Left lung (tissue), 10 donors: Measurements from ENCODE around the gene RHBDL2. TPM values are rescaled to one million over a fixed set of nuclear protein-coding genes. Genes with fewer than 3 reads are reported as not detected.

Experiments
- ATAC-seq: fragments of 200-7000 bp; cut with Tn5 transposase; one replicate; pipeline ENCODE4 v1.9.1; 2020; ENCODE audit warnings: moderate library complexity
- DNase-seq, 4 donors: peaks; one replicate each; pipeline ENCODE4 v3.0.0-alpha.2; 2013 to 2020
- H3K27ac ChIP-seq, 2 donors: fragments of 200-600 bp; sonication (generic) in 1 of 2; one replicate each; pipeline versions ENCODE4 v1.5.0 to v1.8.0; 2020 to 2021
- H3K27me3 ChIP-seq, 2 donors: fragments of 200-600 bp; sonication (generic) in 1 of 2; one replicate each; pipeline versions ENCODE4 v1.5.0 to v1.8.0; 2020 to 2021
- H3K36me3 ChIP-seq, 2 donors: fragments of 200-600 bp; sonication (generic) in 1 of 2; one replicate each; pipeline versions ENCODE4 v1.5.0 to v1.8.0; 2020 to 2021
- H3K4me1 ChIP-seq, 2 donors: fragments of 200-600 bp; one replicate each; pipeline ENCODE4 v1.8.0; 2021
- H3K4me3 ChIP-seq, 2 donors: fragments of 200-600 bp; sonication (generic) in 1 of 2; one replicate each; pipeline versions ENCODE4 v1.5.0 to v1.8.0; 2020 to 2021; ENCODE audit warnings: mild to moderate bottlenecking in 1 of 2
- H3K9me3 ChIP-seq, 2 donors: fragments of 200-600 bp; sonication (generic) in 1 of 2; one replicate each; pipeline versions ENCODE4 v1.5.0 to v1.8.0; 2020 to 2021
- CTCF ChIP-seq, 2 donors: fragments of 200-600 bp; sonication (generic) in 1 of 2; IDR thresholded peaks; one replicate each; pipeline versions ENCODE4 v1.5.0 to v1.8.0; 2021; ENCODE audit warnings: antibody characterized with exemption in 2 of 2
- intact Hi-C, 2 donors: fragments of 100-400 bp; cut with DNase I; formaldehyde crosslinking; loops; one replicate each; pipeline versions ENCODE4 v1.11.2 to v1.14.2; 2022
- polyA plus RNA-seq, 6 donors: library from polyadenylated mRNA; unstranded; fragments of 120-200 nt; gene quantifications; one replicate each; pipeline ENCODE4 v1.2.1, GENCODE V29; 2013; ENCODE audit not compliant: insufficient read length in 6 of 6
- total RNA-seq, 2 donors: library from RNA; stranded (reverse); fragmentation: NEBNext Ultra II Directional; extraction: Animal tissue kit (Norgen Biotek cat#: 25700); gene quantifications; one replicate each; pipeline ENCODE4 v1.2.1, GENCODE V29; 2021
- donor health status: DM: no; HTN: yes; CAD: no.
- donor health status: DM: no; HTN: no; CAD: no.

The RHBDL2 gene
- total and polyA plus RNA-seq, 8 donors = 1.0 to 2.7 (median 2.0) TPM

DNA sequence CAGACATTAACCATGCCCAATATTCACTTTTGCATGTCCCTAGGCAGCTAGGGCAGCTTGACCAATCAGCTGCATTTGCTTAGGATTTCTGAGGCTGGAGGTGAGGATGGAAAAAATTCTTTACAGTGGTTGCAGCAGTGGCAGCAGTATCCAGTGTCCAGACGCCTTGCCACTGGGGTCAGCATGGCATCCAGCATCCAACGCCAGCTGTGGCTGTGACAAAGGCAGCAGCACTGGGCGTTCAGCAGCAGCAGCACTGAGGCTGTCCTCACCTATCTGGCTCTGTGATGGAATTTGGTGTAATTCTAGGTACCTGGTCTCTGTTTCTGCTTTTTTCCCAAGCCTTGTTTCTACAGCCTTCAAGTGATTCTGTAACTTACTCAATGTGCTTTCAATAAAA is 15.5 kb downstream of the RHBDL2 start:
- DNase-seq (no peak), ATAC-seq (no peak)
- no peak overlapping the region for H3K27ac ChIP-seq
- H3K4me3 ChIP-seq = no peak overlapping the region
- intact Hi-C loops = no loop called here
- H3K4me1 ChIP-seq = no peaks in the 10 kb centered on the region
- H3K36me3 ChIP-seq = no peaks in the 10 kb centered on the region
- H3K27me3 ChIP-seq = no peaks in the 10 kb centered on the region
- no peaks in the 10 kb centered on the region for H3K9me3 ChIP-seq
- TF ChIP-seq CTCF (IDR thresholded peaks at IDR 0.05) = no peak

DNA sequence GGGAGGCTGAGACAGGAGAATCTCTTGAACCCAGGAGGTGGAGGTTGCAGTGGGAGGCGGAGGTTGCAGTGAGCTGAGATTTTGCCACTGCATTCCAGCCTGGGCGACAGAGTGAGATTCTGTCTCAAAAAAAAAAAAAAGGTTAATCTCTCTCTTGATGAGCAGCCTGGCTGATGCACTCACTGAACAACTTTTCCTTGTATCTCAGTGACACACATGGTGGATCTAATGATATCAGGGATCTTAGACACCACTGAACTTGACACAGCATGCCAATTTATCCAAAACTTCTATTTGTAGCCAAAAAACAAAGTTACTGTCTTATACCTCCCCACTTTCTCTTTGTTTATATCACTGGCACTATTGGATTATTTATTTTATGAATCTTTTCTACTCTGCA is 16.2 kb downstream of the RHBDL2 start:
- no peaks in the 10 kb centered on the region for H3K9me3 ChIP-seq
- no peaks in the 10 kb centered on the region for H3K27me3 ChIP-seq
- ATAC-seq (no peak), DNase-seq (no peak)
- intact Hi-C loops = no loop called here
- no peak overlapping the region for H3K4me3 ChIP-seq
- H3K27ac ChIP-seq = no peak overlapping the region
- H3K36me3 ChIP-seq = no peaks in the 10 kb centered on the region
- no peaks in the 10 kb centered on the region for H3K4me1 ChIP-seq
- TF ChIP-seq CTCF (IDR thresholded peaks at IDR 0.05) = no peak

GRCh38 chr1:38923607-38924006 is 18.0 kb downstream of the RHBDL2 start:
- no peak for TF ChIP-seq CTCF (IDR thresholded peaks at IDR 0.05)
- DNase-seq (no peak), ATAC-seq (peak; percentile 38)
- Histone ChIP-seq H3K27me3 (no peaks in the 10 kb centered on the region), H3K4me1 (no peaks in the 10 kb centered on the region), H3K27ac (no peak overlapping the region), H3K36me3 (no peaks in the 10 kb centered on the region), H3K9me3 (no peaks in the 10 kb centered on the region), H3K4me3 (no peak overlapping the region)
- intact Hi-C loops = no loop called here

DNA sequence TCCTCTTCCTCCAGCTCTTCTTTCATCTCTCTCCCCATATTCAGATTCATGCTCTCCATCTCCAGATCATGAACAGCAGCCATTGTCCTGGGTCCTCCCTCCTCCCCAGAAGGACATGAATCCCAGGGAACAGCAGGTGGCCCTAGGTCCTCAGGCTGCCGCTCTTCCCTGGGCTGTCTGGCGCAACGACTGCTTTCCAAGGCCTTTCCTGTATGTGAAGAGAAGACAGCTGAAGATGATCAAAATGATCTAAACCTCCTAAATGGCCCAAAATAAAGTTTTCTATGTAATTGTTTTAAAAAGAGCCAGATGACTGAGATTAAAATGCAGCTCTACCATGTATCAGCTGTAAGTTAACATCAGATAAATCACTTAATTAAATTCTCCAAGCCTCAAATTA is 22.5 kb downstream of the RHBDL2 start:
- no peak for ATAC-seq
- H3K27me3 ChIP-seq = no peaks in the 10 kb centered on the region
- intact Hi-C loops = no loop called here
- H3K4me3 ChIP-seq = no peak overlapping the region
- no peaks in the 10 kb centered on the region for H3K4me1 ChIP-seq
- no peaks in the 10 kb centered on the region for H3K9me3 ChIP-seq
- no peak overlapping the region for H3K27ac ChIP-seq
- no peaks in the 10 kb centered on the region for H3K36me3 ChIP-seq
- DNase-seq = no peak
- TF ChIP-seq CTCF (IDR thresholded peaks at IDR 0.05) = no peak

DNA sequence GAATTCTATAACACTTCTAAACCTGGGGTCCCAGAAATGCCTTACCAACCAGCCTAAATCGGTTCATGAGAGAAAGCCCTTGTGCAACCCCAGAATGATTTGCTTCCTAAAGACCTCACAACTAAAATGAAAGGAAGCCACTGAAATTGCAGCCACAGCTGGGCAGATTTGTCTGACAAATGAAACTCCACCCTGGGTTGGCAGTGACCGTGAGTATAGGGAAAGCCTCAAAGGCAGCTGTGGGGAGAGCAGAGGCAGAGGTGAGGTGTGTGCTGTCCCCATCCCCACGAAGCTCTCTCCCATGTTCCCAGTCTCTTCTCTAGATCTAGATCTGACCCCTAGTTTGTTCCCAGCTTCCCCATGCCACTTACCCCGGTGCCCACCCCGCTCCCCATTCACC is 23.1 kb downstream of the RHBDL2 start:
- no peaks in the 10 kb centered on the region for H3K9me3 ChIP-seq
- no peak overlapping the region for H3K4me3 ChIP-seq
- H3K4me1 ChIP-seq = no peaks in the 10 kb centered on the region
- intact Hi-C loops = no loop called here
- no peak for TF ChIP-seq CTCF (IDR thresholded peaks at IDR 0.05)
- H3K27me3 ChIP-seq = no peaks in the 10 kb centered on the region
- ATAC-seq (no peak), DNase-seq (no peak)
- H3K27ac ChIP-seq = no peak overlapping the region
- H3K36me3 ChIP-seq = no peaks in the 10 kb centered on the region
